ENCODE measurements around the gene NEBL.

Gene NEBL

GRCh38 chr10:20836401-20836800 is 60.7 kb downstream of the NEBL start:
- H3K27ac ChIP-seq, result no peak overlapping the region
- H3K27me3 ChIP-seq, result no peaks in the 10 kb centered on the region
- no peak for TF ChIP-seq CTCF (IDR thresholded peaks at IDR 0.05)
- H3K36me3 ChIP-seq, result no peaks in the 10 kb centered on the region
- no peaks in the 10 kb centered on the region for H3K9me3 ChIP-seq
- no peak overlapping the region for H3K4me3 ChIP-seq (ENCODE audit: low read depth in 1 of 2, low read length in 1 of 2)
- no peaks in the 10 kb centered on the region for H3K4me1 ChIP-seq (ENCODE audit: control insufficient read depth in 1 of 2, insufficient read depth in 1 of 2, low read depth in 1 of 2, low read length in 1 of 2)

GRCh38 chr10:20835335-20835734 is 61.8 kb downstream of the NEBL start:
- H3K27me3 ChIP-seq, result no peaks in the 10 kb centered on the region
- H3K4me3 ChIP-seq (ENCODE audit: low read depth in 1 of 2, low read length in 1 of 2), result no peak overlapping the region
- TF ChIP-seq CTCF (IDR thresholded peaks at IDR 0.05), result no peak
- no peaks in the 10 kb centered on the region for H3K36me3 ChIP-seq
- no peak overlapping the region for H3K27ac ChIP-seq
- H3K4me1 ChIP-seq (ENCODE audit: control insufficient read depth in 1 of 2, insufficient read depth in 1 of 2, low read depth in 1 of 2, low read length in 1 of 2), result no peaks in the 10 kb centered on the region
- no peaks in the 10 kb centered on the region for H3K9me3 ChIP-seq

- Histone ChIP-seq H3K36me3 (no peaks in the 10 kb centered on the region), H3K27ac (no peak overlapping the region), H3K27me3 (no peaks in the 10 kb centered on the region), H3K4me3 (ENCODE audit: low read depth in 1 of 2, low read length in 1 of 2) (no peak overlapping the region), H3K4me1 (ENCODE audit: control insufficient read depth in 1 of 2, insufficient read depth in 1 of 2, low read depth in 1 of 2, low read length in 1 of 2) (no peaks in the 10 kb centered on the region), H3K9me3 (no peaks in the 10 kb centered on the region)
- TF ChIP-seq CTCF (IDR thresholded peaks at IDR 0.05), result no peak
Observed at GRCh38 chr10:20834825-20835224, 62.3 kb downstream of the NEBL start.

- H3K27ac ChIP-seq, result no peak overlapping the region
- no peak overlapping the region for H3K4me3 ChIP-seq (ENCODE audit: low read depth in 1 of 2, low read length in 1 of 2)
- no peaks in the 10 kb centered on the region for H3K36me3 ChIP-seq
- no peaks in the 10 kb centered on the region for H3K27me3 ChIP-seq
- TF ChIP-seq CTCF (IDR thresholded peaks at IDR 0.05), result no peak
- no peaks in the 10 kb centered on the region for H3K4me1 ChIP-seq (ENCODE audit: control insufficient read depth in 1 of 2, insufficient read depth in 1 of 2, low read depth in 1 of 2, low read length in 1 of 2)
- no peaks in the 10 kb centered on the region for H3K9me3 ChIP-seq
Observed at GRCh38 chr10:20822825-20823224, 74.3 kb downstream of the NEBL start.

- no peak overlapping the region for H3K27ac ChIP-seq
- H3K36me3 ChIP-seq, result no peaks in the 10 kb centered on the region
- H3K9me3 ChIP-seq, result no peaks in the 10 kb centered on the region
- H3K4me1 ChIP-seq (ENCODE audit: control insufficient read depth in 1 of 2, insufficient read depth in 1 of 2, low read depth in 1 of 2, low read length in 1 of 2), result no peaks in the 10 kb centered on the region
- TF ChIP-seq CTCF (IDR thresholded peaks at IDR 0.05), result no peak
- H3K4me3 ChIP-seq (ENCODE audit: low read depth in 1 of 2, low read length in 1 of 2), result no peak overlapping the region
- no peaks in the 10 kb centered on the region for H3K27me3 ChIP-seq
Observed at GRCh38 chr10:20817646-20818045, 79.5 kb downstream of the NEBL start.

- Histone ChIP-seq H3K27ac (no peak overlapping the region), H3K27me3 (no peaks in the 10 kb centered on the region), H3K4me1 (ENCODE audit: control insufficient read depth in 1 of 2, insufficient read depth in 1 of 2, low read depth in 1 of 2, low read length in 1 of 2) (no peaks in the 10 kb centered on the region), H3K36me3 (no peaks in the 10 kb centered on the region), H3K9me3 (no peaks in the 10 kb centered on the region), H3K4me3 (ENCODE audit: low read depth in 1 of 2, low read length in 1 of 2) (no peak overlapping the region)
- no peak for TF ChIP-seq CTCF (IDR thresholded peaks at IDR 0.05)
Observed at GRCh38 chr10:20817116-20817515, 80.0 kb downstream of the NEBL start.
